Osteoblast (primary cell): ENCODE measurements around the gene ASCL5. TPM values are rescaled to one million over a fixed set of nuclear protein-coding genes. Genes with fewer than 3 reads are reported as not detected.

Experiments used
- DNase-seq: peaks from one replicate; pipeline ENCODE4 v3.0.0; 2011; ENCODE audit warnings: low spot score, mixed read lengths; ENCODE audit not compliant: insufficient read length; ENCODE audit errors: missing footprints
- H2AFZ ChIP-seq: 2 replicates; pipeline ENCODE4 v1.6.0; 2011; ENCODE audit warnings: mild to moderate bottlenecking, low read length
- H3K27ac ChIP-seq: 2 replicates; pipeline ENCODE4 v1.5.1; 2011; ENCODE audit warnings: mild to moderate bottlenecking, low read depth, low read length, moderate library complexity
- H3K27me3 ChIP-seq: 2 replicates; pipeline ENCODE4 v1.6.0; 2012; ENCODE audit warnings: mild to moderate bottlenecking, control low read depth, inconsistent platforms, low read length, moderate library complexity; ENCODE audit not compliant: insufficient read depth
- H3K36me3 ChIP-seq: 2 replicates; pipeline ENCODE4 v1.5.1; 2011; ENCODE audit warnings: mild to moderate bottlenecking, low read length, control low read depth, moderate library complexity; ENCODE audit not compliant: insufficient read depth
- H3K4me1 ChIP-seq: 2 replicates; pipeline ENCODE4 v1.5.1; 2011; ENCODE audit warnings: mild to moderate bottlenecking, low read length, control low read depth, moderate library complexity; ENCODE audit not compliant: insufficient read depth
- H3K4me2 ChIP-seq: 2 replicates; pipeline ENCODE4 v1.6.0; 2011; ENCODE audit warnings: mild to moderate bottlenecking, low read length; ENCODE audit not compliant: insufficient read depth
- H3K4me3 ChIP-seq: fragments of 200-600 bp; sonication (generic); 3 replicates; pipeline ENCODE4 v1.5.1; 2012; ENCODE audit warnings: mild to moderate bottlenecking, low read length, inconsistent platforms; ENCODE audit not compliant: insufficient read depth
- H3K79me2 ChIP-seq: 2 replicates; pipeline ENCODE4 v1.6.0; 2012; ENCODE audit warnings: mild to moderate bottlenecking, low read length, control low read depth, inconsistent platforms; ENCODE audit not compliant: insufficient read depth
- H3K9me3 ChIP-seq: 2 replicates; pipeline ENCODE4 v1.5.1; 2011; ENCODE audit warnings: low read depth, low read length, control low read depth
- H4K20me1 ChIP-seq: 2 replicates; pipeline ENCODE4 v1.6.0; 2012; ENCODE audit warnings: mild to moderate bottlenecking, low read length, control low read depth; ENCODE audit not compliant: insufficient read depth
- CTCF ChIP-seq: IDR thresholded peaks from 2 replicates; pipeline ENCODE4 v1.5.1; 2011; ENCODE audit warnings: mild to moderate bottlenecking, low read depth, low read length, moderate library complexity; ENCODE audit errors: extremely low read depth
- total RNA-seq: library from RNA; depleted of rRNA; stranded (reverse); fragments of >200 nt; gene quantifications from 2 replicates; pipeline ENCODE4 v1.2.3, GENCODE V29; 2012

Gene ASCL5
- total RNA-seq, 1 donor, result not detected

GRCh38 chr1:201143726-201144635, 17.0 kb upstream of the ASCL5 start:
- DNase-seq, result no peak
- no peak overlapping the region for H3K4me2 ChIP-seq
- peaks cover 51% of the 10 kb centered on the region for H3K36me3 ChIP-seq
- H3K4me3 ChIP-seq, result no peak overlapping the region
- H3K4me1 ChIP-seq, result no peaks in the 10 kb centered on the region
- H2AFZ ChIP-seq, result no peak overlapping the region
- H3K9me3 ChIP-seq, result no peaks in the 10 kb centered on the region
- H4K20me1 ChIP-seq, result peaks cover 34% of the 10 kb centered on the region
- no peaks in the 10 kb centered on the region for H3K79me2 ChIP-seq
- no peak overlapping the region for H3K27ac ChIP-seq
- no peak for TF ChIP-seq CTCF
- no peaks in the 10 kb centered on the region for H3K27me3 ChIP-seq

GRCh38 chr1:201142849-201143725, 16.1 kb upstream of the ASCL5 start:
- Histone ChIP-seq H3K27me3 (no peaks in the 10 kb centered on the region), H3K36me3 (peaks cover 47% of the 10 kb centered on the region), H3K4me1 (peaks cover 7% of the 10 kb centered on the region), H3K79me2 (no peaks in the 10 kb centered on the region), H4K20me1 (peaks cover 37% of the 10 kb centered on the region), H2AFZ (no peak overlapping the region), H3K27ac (no peak overlapping the region), H3K9me3 (no peaks in the 10 kb centered on the region), H3K4me2 (no peak overlapping the region), H3K4me3 (no peak overlapping the region)
- DNase-seq, result no peak
- no peak for TF ChIP-seq CTCF

GRCh38 chr1:201142011-201142848, 15.2 kb upstream of the ASCL5 start:
- no peak overlapping the region for H2AFZ ChIP-seq
- no peak for TF ChIP-seq CTCF
- peaks cover 47% of the 10 kb centered on the region for H3K36me3 ChIP-seq
- H3K27me3 ChIP-seq, result no peaks in the 10 kb centered on the region
- no peak overlapping the region for H3K4me3 ChIP-seq
- H4K20me1 ChIP-seq, result peaks cover 36% of the 10 kb centered on the region
- no peak overlapping the region for H3K27ac ChIP-seq
- H3K79me2 ChIP-seq, result no peaks in the 10 kb centered on the region
- peaks cover 15% of the 10 kb centered on the region for H3K4me1 ChIP-seq
- H3K4me2 ChIP-seq, result no peak overlapping the region
- no peaks in the 10 kb centered on the region for H3K9me3 ChIP-seq
- DNase-seq, result no peak
